Inflammatory macrophage (primary cell): ENCODE measurements around the gene PFDN1.

ENCODE experiments used
- DNase-seq, 2 donors: peaks; one replicate each; pipeline ENCODE4 v3.0.0-alpha.2; 2020 to 2022

Gene PFDN1

GRCh38 chr5:140236891-140237598 is 65.9 kb downstream of the PFDN1 start:
- peak in 1 of 2 donors; percentile 23 for DNase-seq

DNA sequence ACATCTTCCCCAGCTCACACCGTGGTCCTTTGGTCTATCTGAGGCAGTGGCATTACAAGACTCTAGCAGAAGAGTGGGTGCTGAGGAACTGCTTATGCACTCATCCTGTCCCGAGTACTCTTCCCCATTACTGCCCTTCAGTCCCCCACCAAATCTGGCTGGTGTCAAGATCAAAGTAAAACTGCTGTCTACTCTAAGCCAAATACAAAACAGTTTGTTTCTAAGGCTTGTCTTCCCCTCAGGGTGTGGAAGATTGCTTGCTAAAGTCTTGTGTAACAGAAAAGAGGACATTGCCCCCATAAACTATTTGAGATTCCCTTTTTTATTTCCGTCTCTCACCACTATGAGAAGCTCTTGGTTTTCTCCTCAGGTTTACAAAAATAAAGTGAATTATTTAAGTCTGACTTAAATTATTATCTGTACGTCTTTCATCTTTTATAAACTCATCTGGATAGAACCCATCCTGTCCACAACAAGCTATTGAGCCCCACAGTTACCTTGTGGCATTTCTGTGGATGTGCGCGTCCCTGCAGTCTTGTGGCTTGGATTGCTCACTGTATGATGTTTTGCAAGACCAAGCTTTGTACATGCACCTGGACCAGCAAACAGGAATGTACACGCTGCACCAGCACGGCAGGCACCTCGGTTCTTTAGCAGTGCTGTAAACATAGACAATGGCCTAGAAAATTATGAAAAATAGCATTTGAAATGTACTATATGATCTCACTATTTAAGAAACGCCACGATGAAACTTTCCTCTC is 66.9 kb downstream of the PFDN1 start:
- peak; percentile 66 to 77 for DNase-seq

DNA sequence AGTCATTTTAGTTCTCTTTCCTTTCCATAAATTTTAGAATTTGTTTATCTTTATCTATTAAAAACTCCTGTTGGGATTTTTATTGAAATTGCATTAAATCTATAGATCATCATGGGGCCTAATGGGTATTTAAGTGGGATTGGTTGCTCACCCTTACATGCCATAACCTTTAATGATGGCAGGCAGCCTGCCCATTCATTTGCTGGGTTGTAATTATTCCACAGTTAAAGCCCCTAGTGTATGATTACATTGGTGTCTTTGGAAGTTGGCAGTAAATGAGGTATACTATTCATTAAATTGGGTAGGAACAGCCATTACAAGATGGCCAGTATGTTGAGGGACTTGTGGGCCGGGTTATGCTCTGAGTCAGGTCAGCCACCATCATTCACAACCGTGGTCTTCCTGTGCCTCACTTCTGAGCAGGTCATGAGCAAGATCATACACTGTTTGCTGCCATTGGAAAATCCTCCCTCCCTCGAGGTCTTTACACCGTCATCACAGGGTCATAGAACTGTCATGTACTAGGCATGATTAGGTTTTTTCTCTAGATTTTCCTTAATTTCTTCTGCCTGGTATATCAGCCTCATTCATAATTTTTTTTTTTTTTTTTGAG is 68.4 kb downstream of the PFDN1 start:
- DNase-seq: no peak

GRCh38 chr5:140232731-140233130 is 70.2 kb downstream of the PFDN1 start:
- no peak for DNase-seq

DNA sequence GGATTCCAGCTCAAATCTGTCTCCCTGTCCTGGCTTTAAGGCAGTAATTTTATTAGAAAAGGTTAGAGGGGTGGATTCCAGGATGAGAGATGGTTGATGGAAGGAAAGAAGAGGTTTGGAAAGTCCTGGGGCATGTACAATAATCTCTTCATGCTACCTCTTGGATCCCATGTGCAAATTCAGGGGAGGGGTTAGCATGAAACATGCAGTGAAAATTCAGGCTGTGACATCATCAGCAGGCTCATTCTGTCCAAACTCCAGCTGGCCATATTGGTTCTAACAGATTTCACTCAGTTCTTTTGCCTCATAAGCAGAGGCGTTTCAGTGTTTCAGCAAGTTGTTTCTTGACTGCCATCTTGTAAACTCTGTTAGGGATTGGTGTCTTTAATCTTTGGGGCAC is 72.5 kb downstream of the PFDN1 start:
- no peak for DNase-seq

DNA sequence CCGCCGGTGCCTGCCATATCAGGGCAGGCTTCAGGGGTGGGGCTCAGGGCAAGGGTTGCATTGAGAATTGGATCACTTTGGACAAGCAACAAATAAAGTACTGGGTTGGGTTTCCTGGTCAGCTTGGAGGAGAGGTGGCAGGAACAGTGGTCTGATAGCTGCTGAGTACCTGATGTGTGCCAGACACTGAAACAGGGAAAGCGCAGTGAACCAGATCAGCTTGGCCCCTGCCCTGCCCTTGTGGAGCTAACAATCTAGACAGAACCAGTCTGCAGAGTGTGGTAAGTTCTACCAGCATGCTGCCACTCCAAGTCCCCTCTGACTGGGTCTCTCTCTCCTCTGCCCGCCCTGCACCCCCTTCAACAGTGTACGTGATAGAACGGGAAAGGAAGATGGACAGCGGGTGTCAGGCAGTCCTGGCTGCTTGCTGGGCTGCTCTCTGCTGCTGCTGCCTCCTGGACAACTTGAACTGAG is 74.5 kb downstream of the PFDN1 start:
- no peak for DNase-seq

DNA sequence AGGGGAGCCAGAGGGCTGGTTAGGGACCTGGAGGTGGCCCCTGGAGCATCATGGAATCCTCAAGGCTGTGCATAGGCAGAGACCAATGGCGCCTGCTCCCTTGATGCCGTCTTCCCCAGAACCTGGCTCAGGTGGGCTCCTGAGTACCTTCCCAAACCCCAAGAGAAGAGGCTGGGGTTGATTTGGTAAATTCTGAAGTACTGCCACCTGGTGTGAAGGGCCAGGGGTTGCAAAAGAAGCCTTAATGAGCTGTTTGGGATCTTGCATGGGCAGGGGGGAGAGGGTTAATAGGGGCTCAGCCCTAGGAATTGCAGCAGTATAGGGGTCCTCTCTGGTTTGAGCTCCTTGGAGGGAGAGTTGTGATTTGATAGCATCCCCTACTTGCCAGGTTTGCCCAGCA is 75.9 kb downstream of the PFDN1 start:
- DNase-seq: no peak

GRCh38 chr5:140225396-140225795 is 77.5 kb downstream of the PFDN1 start:
- DNase-seq: no peak

DNA sequence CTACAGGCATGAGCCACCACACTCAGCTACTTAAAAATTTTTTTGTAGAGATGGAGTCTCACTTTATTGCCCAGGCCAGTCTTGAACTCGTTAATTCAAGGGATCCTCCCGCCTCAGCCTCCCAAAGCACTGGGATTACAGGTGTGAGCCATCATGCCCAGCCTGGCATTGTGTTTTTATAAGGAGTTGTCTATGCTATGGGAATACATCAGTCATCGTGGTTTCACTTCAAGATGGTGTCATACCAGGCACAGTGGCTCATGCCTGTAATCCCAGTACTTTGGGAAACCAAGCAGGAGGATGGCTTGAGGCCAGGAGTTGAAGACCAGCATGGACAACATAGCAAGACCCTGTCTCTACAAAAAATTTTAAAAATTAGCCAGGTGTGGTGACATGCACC is 78.2 kb downstream of the PFDN1 start:
- DNase-seq: no peak

- DNase-seq: no peak
Observed at GRCh38 chr5:140223567-140223966, 79.3 kb downstream of the PFDN1 start.

GRCh38 chr5:140222416-140222815 is 80.5 kb downstream of the PFDN1 start:
- DNase-seq: peak; percentile 26 to 43

GRCh38 chr5:140221697-140222223 is 81.1 kb downstream of the PFDN1 start:
- peak; percentile 50 to 59 for DNase-seq

- no peak for DNase-seq
Observed at GRCh38 chr5:140220698-140221064, 82.2 kb downstream of the PFDN1 start.

- DNase-seq: no peak
Observed at GRCh38 chr5:140220032-140220697, 82.7 kb downstream of the PFDN1 start.

DNA sequence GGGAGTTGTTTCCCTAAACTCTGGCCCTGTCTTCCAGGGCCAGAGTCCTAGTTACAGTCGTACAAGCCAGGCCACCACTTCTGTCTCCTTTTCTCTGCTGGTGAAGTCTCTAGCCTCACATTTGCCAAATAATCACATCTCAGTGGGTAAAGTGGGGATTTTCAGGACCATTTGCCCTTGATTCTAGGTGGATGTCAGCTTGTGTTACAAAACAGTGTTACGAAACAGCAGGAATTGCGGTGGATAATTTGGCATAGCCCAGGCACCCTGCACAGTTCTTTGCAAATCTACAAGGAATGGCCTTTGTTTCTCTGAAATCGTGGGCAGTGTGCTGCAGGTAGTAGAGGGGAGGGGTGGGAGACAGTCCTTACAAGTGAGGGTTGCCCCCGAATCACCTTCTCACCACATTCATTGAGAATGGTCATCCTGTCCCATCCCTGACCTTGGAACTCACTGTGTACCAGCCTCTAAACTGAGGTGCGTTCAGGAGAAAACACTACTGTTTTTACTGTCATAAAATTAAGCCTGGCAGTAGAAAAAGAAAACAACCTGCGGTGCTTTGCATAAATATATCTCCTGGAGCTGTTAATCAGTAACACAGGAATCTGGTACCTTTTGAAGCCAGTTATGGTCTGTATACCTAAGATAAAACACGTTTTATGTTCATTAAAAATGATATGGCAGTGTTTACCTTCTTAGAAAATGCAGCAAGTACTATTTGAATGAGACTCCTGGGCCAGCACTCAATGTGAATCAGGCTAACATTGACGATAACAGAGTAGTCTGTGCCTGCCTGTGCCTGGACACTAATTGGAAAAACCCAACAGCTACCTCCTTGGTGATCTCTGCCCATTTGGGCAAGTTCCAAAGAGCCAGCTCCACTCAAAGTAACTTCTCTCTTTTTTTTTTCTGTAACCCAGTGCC is 83.6 kb downstream of the PFDN1 start:
- no peak for DNase-seq

DNA sequence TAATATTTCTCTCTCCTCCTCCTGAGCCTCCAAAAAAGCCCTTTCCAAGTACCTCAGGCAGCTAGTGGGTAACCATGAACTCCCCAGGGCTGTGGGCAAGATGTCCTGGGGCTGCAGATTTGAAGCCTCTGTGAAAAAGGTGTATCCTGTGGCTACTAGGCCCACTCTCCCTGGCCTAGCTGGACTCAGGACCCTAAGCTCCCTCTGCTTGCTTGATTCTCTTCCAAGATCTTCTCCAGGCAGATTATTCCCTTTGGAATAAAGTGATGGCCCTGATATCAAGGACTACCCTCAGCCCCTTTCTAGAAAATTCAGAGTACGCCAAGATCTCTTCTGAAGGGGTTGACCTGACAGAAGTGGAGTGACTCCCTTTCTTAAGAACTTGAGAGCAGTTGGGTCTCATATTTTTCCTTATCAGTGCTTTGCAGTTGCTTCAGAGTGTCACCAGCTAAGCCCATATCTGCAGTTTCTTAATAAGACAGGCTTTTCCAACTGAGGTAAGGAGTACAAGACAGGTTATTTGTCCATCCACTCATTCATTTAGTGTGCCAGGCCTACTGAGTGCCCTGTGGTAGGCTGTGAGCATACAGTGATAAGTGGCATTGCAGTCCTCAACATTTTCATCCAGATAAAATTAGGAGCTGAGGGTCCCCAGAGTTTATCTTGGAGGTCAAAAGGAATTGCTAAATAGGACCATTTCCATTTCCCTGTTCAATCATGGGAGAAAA is 85.4 kb downstream of the PFDN1 start:
- no peak for DNase-seq

GRCh38 chr5:140216478-140217074 is 86.3 kb downstream of the PFDN1 start:
- DNase-seq: no peak

GRCh38 chr5:140215276-140215675 is 87.6 kb downstream of the PFDN1 start:
- no peak for DNase-seq

GRCh38 chr5:140214831-140215230 is 88.1 kb downstream of the PFDN1 start:
- DNase-seq: peak; percentile 50 to 56

DNA sequence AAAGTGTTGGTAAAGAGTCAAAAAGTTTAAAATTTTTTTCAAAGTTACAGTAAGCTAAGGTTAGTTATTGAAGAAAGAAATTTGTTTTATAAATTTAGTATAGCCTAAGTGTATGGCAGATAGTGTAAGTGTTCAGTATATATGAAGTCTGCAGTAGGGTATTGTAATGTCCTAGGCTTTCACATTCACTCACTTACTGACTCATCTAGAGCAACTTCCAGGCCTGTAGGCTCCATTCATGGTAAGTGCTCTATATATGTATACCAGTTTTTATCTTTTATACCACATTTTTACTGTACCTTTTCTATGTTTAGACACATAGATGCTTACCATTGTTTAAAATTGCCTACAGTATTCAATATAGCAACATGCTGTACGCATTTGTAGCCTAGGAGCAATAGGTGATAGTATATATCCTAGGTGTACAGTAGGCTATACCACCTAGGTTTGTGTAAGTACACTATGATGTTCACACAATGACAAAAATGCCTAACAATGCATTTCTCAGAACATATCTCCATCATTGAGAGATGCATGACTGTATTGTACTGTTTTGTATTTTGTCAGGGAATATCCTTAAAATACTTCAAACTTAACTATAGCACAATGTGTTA is 89.4 kb downstream of the PFDN1 start:
- DNase-seq: no peak
